Measurements from ENCODE around the gene NUP62. TPM values are rescaled to one million over a fixed set of nuclear protein-coding genes. Genes with fewer than 3 reads are reported as not detected.

Gene NUP62
- total and polyA plus RNA-seq, 2 of the 8 experiments (the other 6 are each of a cell fraction or from before 2014, with no cell fraction given) = 50.0 to 107 TPM

DNA sequence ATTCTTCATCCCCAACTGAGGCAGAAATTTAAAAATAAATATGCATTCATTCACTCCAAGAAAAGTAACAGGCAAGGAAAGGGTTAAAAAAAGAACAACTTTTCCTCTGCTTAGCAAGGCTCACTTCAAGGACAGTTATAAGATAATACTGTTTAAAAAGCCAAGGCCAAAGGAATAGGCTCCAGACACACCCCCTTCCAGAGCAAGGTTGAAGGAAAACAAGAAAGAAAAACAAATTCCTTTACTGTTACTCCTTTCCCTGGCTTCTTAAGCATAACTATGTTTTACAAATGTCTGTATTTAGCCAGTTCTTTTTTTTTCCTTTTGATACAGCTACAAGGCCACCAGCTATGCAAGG, 23.2 kb upstream of the NUP62 start (continued):
- no peak for TF ChIP-seq RNF2 (IDR thresholded peaks at IDR 0.05; ENCODE audit: borderline replicate concordance, low read depth, low read length, missing control alignments, poor library complexity, severe bottlenecking)
- TF ChIP-seq SRF (IDR thresholded peaks at IDR 0.05; ENCODE audit: low read depth, low read length) = no peak

All from H1 (cell line).